Measurements from ENCODE around the gene DLX4. TPM values are rescaled to one million over a fixed set of nuclear protein-coding genes. Genes with fewer than 3 reads are reported as not detected.

DLX4 gene
- total and polyA plus RNA-seq, 5 donors, result 0.09 to 0.12 TPM; not detected in 3

DNA sequence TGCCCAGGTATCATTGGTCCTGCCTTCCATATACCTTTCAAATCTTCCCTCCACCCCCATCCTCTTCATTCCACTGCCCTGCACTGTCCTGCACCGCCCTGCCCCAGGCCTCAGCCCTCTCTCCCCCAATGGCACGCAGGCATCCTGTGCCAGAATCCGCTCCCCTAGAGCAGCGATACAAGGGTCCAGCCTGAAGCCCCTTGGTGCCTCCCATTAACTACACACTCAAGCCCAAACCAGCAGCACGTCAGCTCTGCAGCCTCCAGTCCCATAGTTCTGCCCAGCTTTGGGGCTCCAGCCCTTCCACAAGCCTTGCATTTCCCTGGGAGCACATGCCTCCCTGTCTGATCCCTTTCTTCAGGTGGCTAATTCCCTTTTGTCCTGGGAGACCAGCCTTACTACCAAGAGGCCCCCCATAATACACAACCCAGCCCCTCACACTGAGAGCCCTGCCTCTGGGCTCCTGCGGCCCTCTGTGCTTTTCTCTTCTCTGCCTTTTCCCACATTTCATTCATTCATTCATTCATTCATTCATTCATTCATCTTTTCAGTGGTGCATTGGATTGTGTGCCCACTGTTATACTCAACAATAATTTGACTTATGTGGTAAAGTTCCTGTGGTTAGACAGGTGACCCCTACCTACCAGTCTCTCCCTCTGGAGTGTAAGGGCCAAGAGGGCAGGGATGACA lies 52.8 kb downstream of the DLX4 start:
- H3K9me3 ChIP-seq (ENCODE audit: control insufficient read depth, low read length), result no peaks in the 10 kb centered on the region
- no peak overlapping the region for H3K4me3 ChIP-seq (ENCODE audit: low read length)
- WGBS, result 94% methylated on average over 6 of the region's 6 CpGs
- H3K27ac ChIP-seq (ENCODE audit: low read length), result no peak overlapping the region
- no peaks in the 10 kb centered on the region for H3K27me3 ChIP-seq (ENCODE audit: control insufficient read depth, insufficient read depth)
- no peak for DNase-seq
- intact Hi-C loops (cut with DNase I), result loop anchor here in 1 of 4 donors (10.0 kb wide), 1 partner anchor 273 kb away; no protein-coding TSS in a partner anchor
- no peaks in the 10 kb centered on the region for H3K4me1 ChIP-seq (ENCODE audit: control insufficient read depth, insufficient read depth, low read length)
- ATAC-seq, result no peak

DNA sequence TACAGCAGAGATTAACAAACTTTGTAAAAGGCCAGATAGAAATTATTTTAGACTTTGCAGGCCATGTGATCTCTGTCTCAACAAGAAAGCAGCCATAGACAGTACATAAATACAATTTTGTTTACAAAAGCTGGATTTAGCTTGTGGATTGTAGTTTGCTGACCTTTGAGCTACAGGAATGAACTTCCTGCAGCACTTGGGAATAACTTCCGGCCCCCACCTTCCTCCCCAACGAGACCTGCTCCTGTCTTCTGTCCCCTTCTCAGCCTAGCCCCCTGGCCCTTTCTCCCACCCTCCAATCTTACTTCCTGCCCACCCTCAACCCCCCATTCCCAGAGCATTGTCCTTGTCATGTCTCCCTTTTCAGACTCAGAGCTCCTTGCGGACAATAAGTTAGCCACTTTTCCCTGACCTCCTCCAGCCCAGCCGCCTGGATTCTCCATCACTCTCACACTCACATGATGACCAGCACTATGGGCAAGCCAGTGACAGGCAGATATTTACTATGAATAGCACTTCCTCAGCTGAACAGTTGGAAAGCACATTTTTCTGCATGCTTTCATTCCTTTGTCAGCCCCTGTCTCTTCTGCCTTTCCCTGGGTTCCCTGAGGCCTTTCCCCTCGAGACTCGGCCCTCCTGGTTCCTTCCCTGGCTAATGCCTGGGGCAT lies 53.6 kb downstream of the DLX4 start:
- H3K27ac ChIP-seq (ENCODE audit: low read length), result no peak overlapping the region

DNA sequence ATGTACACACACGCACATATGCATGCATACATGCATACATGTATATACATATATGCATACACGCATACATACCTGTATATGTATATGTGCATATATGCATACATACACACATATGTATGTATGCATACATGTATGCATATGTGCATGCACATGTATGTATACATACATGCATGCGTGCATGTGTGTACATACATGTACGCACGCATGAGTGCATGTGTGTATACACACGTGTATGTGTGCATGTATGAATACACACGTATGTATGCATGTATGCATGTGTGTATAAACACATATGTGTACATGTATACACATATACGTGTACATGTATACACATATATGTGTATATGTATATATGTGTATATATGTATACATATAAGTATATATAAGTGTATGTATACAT lies 54.5 kb downstream of the DLX4 start:
- Histone ChIP-seq H3K27ac (ENCODE audit: low read length) (no peak overlapping the region), H3K4me1 (ENCODE audit: control insufficient read depth, insufficient read depth, low read length) (no peaks in the 10 kb centered on the region), H3K9me3 (ENCODE audit: control insufficient read depth, low read length) (no peaks in the 10 kb centered on the region), H3K4me3 (ENCODE audit: low read length) (no peak overlapping the region), H3K27me3 (ENCODE audit: control insufficient read depth, insufficient read depth) (no peaks in the 10 kb centered on the region)
- 62% methylated on average over 8 of the region's 8 CpGs for WGBS
- ATAC-seq (no peak), DNase-seq (no peak)
- intact Hi-C loops (cut with DNase I), result loop anchor here in 1 of 4 donors (10.0 kb wide), 1 partner anchor 271 kb away; no protein-coding TSS in a partner anchor

More for the DNA sequence above, 53.6 kb downstream of the DLX4 start:
- Histone ChIP-seq H3K9me3 (ENCODE audit: control insufficient read depth, low read length) (no peaks in the 10 kb centered on the region), H3K27me3 (ENCODE audit: control insufficient read depth, insufficient read depth) (no peaks in the 10 kb centered on the region), H3K4me1 (ENCODE audit: control insufficient read depth, insufficient read depth, low read length) (no peaks in the 10 kb centered on the region), H3K4me3 (ENCODE audit: low read length) (no peak overlapping the region)
- DNase-seq (no peak), ATAC-seq (no peak)
- 31% methylated on average over 6 of the region's 6 CpGs for WGBS
- intact Hi-C loops (cut with DNase I), result loop anchor here in 1 of 4 donors (10.0 kb wide), 1 partner anchor 272 kb away; no protein-coding TSS in a partner anchor

Other genes starting within 250 kb of the DLX4 start
- gene FAM117A, start 205.1 kb upstream of the DLX4 start, total RNA-seq, result 10 to 100 TPM in 3 of 4 donors, 1 to 10 TPM in 1; 9.9 to 22.8 (median 17.5) TPM
- 16.9 TPM for gene FAM117A, start 205.1 kb upstream of the DLX4 start, polyA plus RNA-seq
- gene KAT7, start 180.5 kb upstream of the DLX4 start, total RNA-seq, result 10 to 100 TPM; 55.8 to 68.2 (median 57.2) TPM
- 17.5 TPM for gene KAT7, start 180.5 kb upstream of the DLX4 start, polyA plus RNA-seq
- 1 to 10 TPM in 1 of 4 donors, under 1 TPM in 1, not detected in 2; 0.47 to 1.1 TPM for gene TAC4, start 121.1 kb upstream of the DLX4 start, total RNA-seq
- gene TAC4, start 121.1 kb upstream of the DLX4 start, polyA plus RNA-seq, result 1.0 TPM
- gene DLX3, start 26.0 kb downstream of the DLX4 start, total RNA-seq, result under 1 TPM in 2 of 4 donors, not detected in 2; 0.12 to 0.14 TPM
- 0.16 TPM for gene DLX3, start 26.0 kb downstream of the DLX4 start, polyA plus RNA-seq
- 10 to 100 TPM; 22.9 to 32.9 (median 28.4) TPM for gene ITGA3, start 86.9 kb downstream of the DLX4 start, total RNA-seq
- 21.5 TPM for gene ITGA3, start 86.9 kb downstream of the DLX4 start, polyA plus RNA-seq
- gene PDK2, start 126.2 kb downstream of the DLX4 start, total RNA-seq, result 100 to 1,000 TPM; 167 to 219 (median 182) TPM
- gene PDK2, start 126.2 kb downstream of the DLX4 start, polyA plus RNA-seq, result 149 TPM
- gene SAMD14, start 161.0 kb downstream of the DLX4 start, total RNA-seq, result 1 to 10 TPM; 2.4 to 4.0 (median 3.5) TPM
- 3.3 TPM for gene SAMD14, start 161.0 kb downstream of the DLX4 start, polyA plus RNA-seq
- gene PPP1R9B, start 181.5 kb downstream of the DLX4 start, total RNA-seq, result 10 to 100 TPM; 33.2 to 40.7 (median 36.1) TPM
- 26.5 TPM for gene PPP1R9B, start 181.5 kb downstream of the DLX4 start, polyA plus RNA-seq
- gene SGCA, start 196.8 kb downstream of the DLX4 start, total RNA-seq, result 100 to 1,000 TPM; 127 to 150 (median 133) TPM
- 156 TPM for gene SGCA, start 196.8 kb downstream of the DLX4 start, polyA plus RNA-seq
- 100 to 1,000 TPM in 1 of 4 donors, 10 to 100 TPM in 3; 58.4 to 138 (median 74.3) TPM for gene COL1A1, start 232.4 kb downstream of the DLX4 start, total RNA-seq
- gene COL1A1, start 232.4 kb downstream of the DLX4 start, polyA plus RNA-seq, result 24.8 TPM